MM.1S (cell line): Measurements from ENCODE around the gene VAPB.

ENCODE experiments used
- CTCF ChIP-seq: fragments of 300-600 bp; sonication (generic); IDR thresholded peaks from 2 replicates; pipeline ENCODE4 v1.5.1; 2016; ENCODE audit warnings: antibody characterized with exemption, low read length, mixed read lengths
- EZH2 ChIP-seq: fragments of 300-600 bp; sonication (generic); optimal IDR thresholded peaks from 2 replicates; pipeline ENCODE3; 2017; ENCODE audit warnings: low read depth, mild to moderate bottlenecking, antibody characterized with exemption, low read length, mixed read lengths
- EZH2phosphoT487 ChIP-seq: fragments of 300-600 bp; sonication (generic); IDR thresholded peaks from 2 replicates; pipeline ENCODE4 v1.6.1; 2018; ENCODE audit warnings: antibody characterized with exemption, low read length

- no peak for TF ChIP-seq EZH2
- TF ChIP-seq CTCF, result no peak
- no peak for TF ChIP-seq EZH2phosphoT487
Observed at GRCh38 chr20:58352468-58352867, 36.6 kb upstream of the VAPB start.
